ENCODE results near the gene PIGR. TPM values are rescaled to one million over a fixed set of nuclear protein-coding genes. Genes with fewer than 3 reads are reported as not detected.

Gene PIGR
- total RNA-seq, 2 experiments from 2014 or later = 0.03 TPM; not detected in 1

DNA sequence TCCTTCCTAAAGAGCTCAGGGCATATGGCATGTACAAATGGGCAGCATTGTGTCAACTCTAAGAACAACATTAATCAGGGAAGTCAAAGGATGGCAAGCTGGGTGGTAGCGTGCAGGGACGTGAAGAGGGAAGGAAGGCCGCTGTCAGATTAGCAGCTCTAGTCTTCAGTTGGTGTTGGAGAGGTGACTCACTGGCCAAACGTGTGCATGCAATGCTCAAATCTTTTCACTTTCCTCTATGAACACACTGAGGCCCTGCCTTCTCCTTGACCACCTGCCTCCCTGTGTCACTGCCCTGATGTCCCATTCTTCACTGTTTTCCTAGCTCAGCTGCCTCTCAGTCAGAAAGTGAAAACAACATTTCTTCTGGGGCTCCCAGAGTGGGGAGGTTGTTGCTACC, 5.9 kb upstream of the PIGR start:
- no TSS peak for BruUV-seq (replicated peaks)
- ChIA-PET POLR2A (interaction anchor here (0.9 kb wide), 1 partner anchor 324 kb away, joined by 3 read pairs; no protein-coding TSS in a partner anchor), CTCF (ENCODE audit: unreplicated experiment) (no interaction called here)
- H3K79me2 ChIP-seq (ENCODE audit: insufficient read depth, low read depth, low read length) = no peaks in the 10 kb centered on the region
- no peaks in the 10 kb centered on the region for H3K4me1 ChIP-seq (ENCODE audit: insufficient read depth, low read length, poor library complexity, severe bottlenecking)
- no peaks in the 10 kb centered on the region for H4K20me1 ChIP-seq (ENCODE audit: insufficient read depth, low read length)
- no peak overlapping the region for H2AFZ ChIP-seq (ENCODE audit: low read length)
- intact Hi-C loops (cut with micrococcal nuclease; ENCODE audit: unreplicated experiment) = no loop called here
- no peaks in the 10 kb centered on the region for H3K36me3 ChIP-seq (ENCODE audit: insufficient read depth, low read length)
- no peaks in the 10 kb centered on the region for H3K9me3 ChIP-seq (ENCODE audit: low read length)
- no peak for DNase-seq (ENCODE audit: low spot score)
- H3K27ac ChIP-seq (ENCODE audit: low read depth, low read length, poor library complexity, severe bottlenecking) = no peak overlapping the region
- H3K4me3 ChIP-seq (ENCODE audit: low read depth, low read length, poor library complexity, severe bottlenecking) = no peak overlapping the region
- no peaks in the 10 kb centered on the region for H3K9me2 ChIP-seq (ENCODE audit: insufficient read depth, low read length)
- TF ChIP-seq, protein P1, sequence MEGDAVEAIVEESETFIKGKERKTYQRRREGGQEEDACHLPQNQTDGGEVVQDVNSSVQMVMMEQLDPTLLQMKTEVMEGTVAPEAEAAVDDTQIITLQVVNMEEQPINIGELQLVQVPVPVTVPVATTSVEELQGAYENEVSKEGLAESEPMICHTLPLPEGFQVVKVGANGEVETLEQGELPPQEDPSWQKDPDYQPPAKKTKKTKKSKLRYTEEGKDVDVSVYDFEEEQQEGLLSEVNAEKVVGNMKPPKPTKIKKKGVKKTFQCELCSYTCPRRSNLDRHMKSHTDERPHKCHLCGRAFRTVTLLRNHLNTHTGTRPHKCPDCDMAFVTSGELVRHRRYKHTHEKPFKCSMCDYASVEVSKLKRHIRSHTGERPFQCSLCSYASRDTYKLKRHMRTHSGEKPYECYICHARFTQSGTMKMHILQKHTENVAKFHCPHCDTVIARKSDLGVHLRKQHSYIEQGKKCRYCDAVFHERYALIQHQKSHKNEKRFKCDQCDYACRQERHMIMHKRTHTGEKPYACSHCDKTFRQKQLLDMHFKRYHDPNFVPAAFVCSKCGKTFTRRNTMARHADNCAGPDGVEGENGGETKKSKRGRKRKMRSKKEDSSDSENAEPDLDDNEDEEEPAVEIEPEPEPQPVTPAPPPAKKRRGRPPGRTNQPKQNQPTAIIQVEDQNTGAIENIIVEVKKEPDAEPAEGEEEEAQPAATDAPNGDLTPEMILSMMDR (conservative IDR thresholded peaks at IDR 0.05; ENCODE audit: low read length) = no peak
- TF ChIP-seq EZH2phosphoT487 (IDR thresholded peaks at IDR 0.05; ENCODE audit: borderline replicate concordance, low read depth, low read length) = no peak
- no peak overlapping the region for H3K4me2 ChIP-seq (ENCODE audit: low read length)

DNA sequence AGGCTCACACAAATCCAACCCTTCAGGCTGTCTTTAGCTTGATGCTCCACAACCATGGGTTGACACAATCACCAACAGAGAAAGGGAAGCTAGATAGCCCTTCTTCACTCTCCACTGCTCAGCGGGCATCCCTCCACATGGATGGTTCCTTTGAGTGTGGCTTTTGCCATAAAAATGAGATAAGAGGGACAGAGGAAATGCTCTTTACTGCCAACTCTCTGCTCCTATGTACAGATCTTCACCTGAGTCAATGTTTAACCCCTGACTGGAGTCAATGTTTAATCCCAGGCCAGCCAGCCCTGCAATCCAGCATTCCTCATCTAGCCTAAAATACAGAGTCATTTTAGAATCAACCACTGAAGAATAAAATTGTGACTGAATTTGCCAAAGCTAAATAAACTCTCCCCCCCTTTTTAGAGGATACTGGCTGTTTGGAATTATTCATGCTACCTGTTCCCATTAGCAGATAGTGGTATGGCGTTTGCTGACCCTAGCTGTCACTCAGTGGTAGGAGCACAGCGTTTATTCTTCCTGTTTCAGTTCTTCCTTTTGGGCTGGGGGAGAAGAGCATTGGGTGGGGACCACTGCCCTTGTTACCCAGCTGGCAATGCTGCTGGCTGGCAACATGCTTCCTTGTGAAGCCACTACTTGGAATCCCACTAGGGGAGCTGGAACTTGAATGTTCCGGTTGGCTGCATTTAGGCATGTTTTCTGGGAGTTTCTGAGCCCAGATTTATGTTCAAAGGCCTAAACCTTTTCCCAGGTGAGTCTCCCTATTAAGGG, 5.2 kb upstream of the PIGR start:
- Histone ChIP-seq H3K36me3 (ENCODE audit: insufficient read depth, low read length) (no peaks in the 10 kb centered on the region), H2AFZ (ENCODE audit: low read length) (no peak overlapping the region), H3K4me2 (ENCODE audit: low read length) (no peak overlapping the region), H3K79me2 (ENCODE audit: insufficient read depth, low read depth, low read length) (no peaks in the 10 kb centered on the region), H3K4me3 (ENCODE audit: low read depth, low read length, poor library complexity, severe bottlenecking) (no peak overlapping the region), H4K20me1 (ENCODE audit: insufficient read depth, low read length) (no peaks in the 10 kb centered on the region), H3K4me1 (ENCODE audit: insufficient read depth, low read length, poor library complexity, severe bottlenecking) (no peaks in the 10 kb centered on the region), H3K9me2 (ENCODE audit: insufficient read depth, low read length) (no peaks in the 10 kb centered on the region), H3K27ac (ENCODE audit: low read depth, low read length, poor library complexity, severe bottlenecking) (no peak overlapping the region), H3K9me3 (ENCODE audit: low read length) (no peaks in the 10 kb centered on the region)
- intact Hi-C loops (cut with micrococcal nuclease; ENCODE audit: unreplicated experiment) = no loop called here
- ChIA-PET CTCF (ENCODE audit: unreplicated experiment) (no interaction called here), POLR2A (interaction anchor here (0.9 kb wide), 1 partner anchor 323 kb away, joined by 3 read pairs; no protein-coding TSS in a partner anchor)
- TF ChIP-seq, protein P1 (conservative IDR thresholded peaks at IDR 0.05; ENCODE audit: low read length) = no peak
- no peak for TF ChIP-seq EZH2phosphoT487 (IDR thresholded peaks at IDR 0.05; ENCODE audit: borderline replicate concordance, low read depth, low read length)
- DNase-seq (ENCODE audit: low spot score) = no peak
- no TSS peak for BruUV-seq (replicated peaks)

DNA sequence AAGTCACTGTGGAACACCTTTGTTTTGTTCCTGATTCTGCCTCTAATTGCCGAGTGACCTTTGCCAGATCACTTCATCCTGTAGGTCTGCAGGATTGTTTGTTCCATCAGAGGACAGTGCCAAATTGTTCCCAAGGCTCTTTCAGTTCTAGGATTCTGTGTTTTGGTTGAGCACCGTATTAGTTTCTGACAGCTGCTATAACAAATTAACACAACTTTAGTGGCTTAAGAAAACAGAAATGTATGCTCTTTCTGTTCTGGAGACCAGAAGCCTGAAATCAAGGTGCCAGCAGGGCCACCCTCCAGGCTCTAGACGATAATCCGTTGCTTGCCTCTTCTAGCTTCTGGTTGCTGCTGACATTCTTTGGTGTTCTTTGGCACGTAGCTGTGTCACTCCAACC, 3.4 kb upstream of the PIGR start:
- H3K4me3 ChIP-seq (ENCODE audit: low read depth, low read length, poor library complexity, severe bottlenecking) = no peak overlapping the region
- H3K4me2 ChIP-seq (ENCODE audit: low read length) = no peak overlapping the region
- intact Hi-C loops (cut with micrococcal nuclease; ENCODE audit: unreplicated experiment) = no loop called here
- no TSS peak for BruUV-seq (replicated peaks)
- no peaks in the 10 kb centered on the region for H3K79me2 ChIP-seq (ENCODE audit: insufficient read depth, low read depth, low read length)
- H3K27ac ChIP-seq (ENCODE audit: low read depth, low read length, poor library complexity, severe bottlenecking) = no peak overlapping the region
- no peaks in the 10 kb centered on the region for H3K9me2 ChIP-seq (ENCODE audit: insufficient read depth, low read length)
- no peak overlapping the region for H2AFZ ChIP-seq (ENCODE audit: low read length)
- H3K9me3 ChIP-seq (ENCODE audit: low read length) = no peaks in the 10 kb centered on the region
- no peaks in the 10 kb centered on the region for H3K4me1 ChIP-seq (ENCODE audit: insufficient read depth, low read length, poor library complexity, severe bottlenecking)
- no peaks in the 10 kb centered on the region for H3K36me3 ChIP-seq (ENCODE audit: insufficient read depth, low read length)
- DNase-seq (ENCODE audit: low spot score) = no peak
- POLR2A ChIA-PET = no interaction called here
- CTCF ChIA-PET (ENCODE audit: unreplicated experiment) = no interaction called here
- no peaks in the 10 kb centered on the region for H4K20me1 ChIP-seq (ENCODE audit: insufficient read depth, low read length)
- TF ChIP-seq, protein P1 (conservative IDR thresholded peaks at IDR 0.05; ENCODE audit: low read length) = no peak
- no peak for TF ChIP-seq EZH2phosphoT487 (IDR thresholded peaks at IDR 0.05; ENCODE audit: borderline replicate concordance, low read depth, low read length)
